IPS-20b (cell line): Measurements from ENCODE around the gene RBM33.
"Not testable (repeated sequence)": the region's sequence is repeated elsewhere in the genome, so short reads cannot be mapped to it uniquely, and the experiment has no call there.

ENCODE experiments used
- H3K27ac ChIP-seq: one replicate; pipeline ENCODE4 v1.5.1; 2013; ENCODE audit warnings: low read length
- H3K27me3 ChIP-seq: 2 replicates; pipeline ENCODE4 v1.6.1; 2013; ENCODE audit warnings: mild to moderate bottlenecking, low read length, inconsistent platforms; ENCODE audit not compliant: insufficient read depth
- H3K36me3 ChIP-seq: 2 replicates; pipeline ENCODE4 v1.6.1; 2013; ENCODE audit warnings: low read depth, mild to moderate bottlenecking, inconsistent platforms, low read length, moderate library complexity; ENCODE audit not compliant: insufficient read depth
- H3K4me1 ChIP-seq: 2 replicates; pipeline ENCODE4 v1.6.1; 2013; ENCODE audit warnings: mild to moderate bottlenecking, control low read depth, inconsistent platforms, low read length, moderate library complexity; ENCODE audit not compliant: insufficient read depth
- H3K4me3 ChIP-seq: 2 replicates; pipeline ENCODE4 v1.5.1; 2013; ENCODE audit warnings: mild to moderate bottlenecking, low read length, inconsistent platforms
- H3K9ac ChIP-seq: 2 replicates; pipeline ENCODE4 v1.6.1; 2013; ENCODE audit warnings: low read depth, mild to moderate bottlenecking, inconsistent platforms, low read length, moderate library complexity
- H3K9me3 ChIP-seq: 2 replicates; pipeline ENCODE4 v1.6.1; 2013; ENCODE audit warnings: mild to moderate bottlenecking, low read depth, low read length, inconsistent platforms; ENCODE audit not compliant: insufficient read depth

Gene RBM33

GRCh38 chr7:155610633-155611193, 33.7 kb upstream of the RBM33 start:
- Histone ChIP-seq H3K4me3 (no peak overlapping the region), H3K27me3 (no peaks in the 10 kb centered on the region), H3K27ac (no peak overlapping the region)

GRCh38 chr7:155611808-155612447, 32.5 kb upstream of the RBM33 start:
- Histone ChIP-seq H3K27ac (no peak overlapping the region), H3K27me3 (no peaks in the 10 kb centered on the region), H3K36me3 (no peaks in the 10 kb centered on the region), H3K9ac (no peak overlapping the region), H3K9me3 (peaks cover 3% of the 10 kb centered on the region), H3K4me3 (no peak overlapping the region), H3K4me1 (no peaks in the 10 kb centered on the region)

More at GRCh38 chr7:155610633-155611193, 33.7 kb upstream of the RBM33 start:
- Histone ChIP-seq H3K36me3 (no peaks in the 10 kb centered on the region), H3K9me3 (peaks cover 3% of the 10 kb centered on the region), H3K4me1 (no peaks in the 10 kb centered on the region), H3K9ac (no peak overlapping the region)

GRCh38 chr7:155612658-155613057, 31.8 kb upstream of the RBM33 start:
- Histone ChIP-seq H3K9ac (no peak overlapping the region), H3K36me3 (no peaks in the 10 kb centered on the region), H3K27ac (no peak overlapping the region), H3K4me1 (no peaks in the 10 kb centered on the region), H3K27me3 (no peaks in the 10 kb centered on the region), H3K9me3 (peaks cover 3% of the 10 kb centered on the region), H3K4me3 (no peak overlapping the region)

- H3K36me3 ChIP-seq, H3K27me3 ChIP-seq, H3K9me3 ChIP-seq, H3K4me1 ChIP-seq, H3K27ac ChIP-seq, H3K9ac ChIP-seq, H3K4me3 ChIP-seq: not testable (repeated sequence)
These were observed 29.4 kb upstream of the RBM33 start for GRCh38 chr7:155615085-155615484.

DNA sequence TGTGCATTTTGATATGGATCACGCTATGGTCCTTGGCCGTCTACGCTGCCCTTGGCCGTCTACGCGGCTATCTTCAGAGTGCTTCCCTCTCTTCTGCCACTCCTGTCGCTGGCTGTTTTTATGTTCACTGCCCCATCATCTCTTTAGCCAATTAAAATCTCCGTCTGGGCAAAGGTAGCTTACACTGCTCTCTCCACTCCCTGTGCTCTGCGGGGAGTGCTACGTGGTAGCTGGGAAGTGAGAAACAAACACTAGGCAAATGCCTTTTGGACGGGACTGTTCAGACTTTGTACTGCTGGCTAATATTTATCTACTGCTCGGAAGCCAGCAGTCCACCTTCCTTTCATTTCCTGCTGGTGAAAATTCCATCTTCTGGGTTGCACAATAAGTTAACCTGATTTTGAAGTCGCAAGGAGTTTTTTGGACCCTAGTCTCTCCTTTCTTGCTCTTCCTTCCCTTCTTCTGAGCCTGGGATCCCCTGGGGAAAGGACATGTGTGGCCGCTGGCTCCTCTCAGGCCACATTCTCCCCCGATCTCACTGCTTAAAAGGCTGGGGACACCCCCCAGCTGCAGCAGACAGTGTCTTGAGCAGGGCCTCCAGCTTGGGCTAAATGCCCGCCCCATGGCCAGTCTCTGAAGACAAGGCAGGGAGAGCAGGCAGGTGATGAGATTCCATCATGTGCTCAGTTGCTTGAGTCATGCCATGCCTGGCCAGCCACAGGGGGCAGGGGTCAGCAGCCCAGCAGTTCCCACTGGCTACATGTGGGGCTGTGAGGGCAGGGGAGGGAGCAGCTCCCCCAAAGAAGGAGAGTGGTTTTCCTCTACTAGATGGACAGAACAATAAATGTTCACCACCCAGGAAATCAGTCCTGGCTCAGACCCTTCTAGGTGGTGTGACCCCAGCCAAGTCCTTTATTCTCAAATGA, 25.5 kb upstream of the RBM33 start:
- Histone ChIP-seq H3K27ac (no peak overlapping the region), H3K4me3 (no peak overlapping the region), H3K9ac (no peak overlapping the region), H3K9me3 (peaks cover 3% of the 10 kb centered on the region), H3K4me1 (no peaks in the 10 kb centered on the region), H3K36me3 (no peaks in the 10 kb centered on the region), H3K27me3 (no peaks in the 10 kb centered on the region)

DNA sequence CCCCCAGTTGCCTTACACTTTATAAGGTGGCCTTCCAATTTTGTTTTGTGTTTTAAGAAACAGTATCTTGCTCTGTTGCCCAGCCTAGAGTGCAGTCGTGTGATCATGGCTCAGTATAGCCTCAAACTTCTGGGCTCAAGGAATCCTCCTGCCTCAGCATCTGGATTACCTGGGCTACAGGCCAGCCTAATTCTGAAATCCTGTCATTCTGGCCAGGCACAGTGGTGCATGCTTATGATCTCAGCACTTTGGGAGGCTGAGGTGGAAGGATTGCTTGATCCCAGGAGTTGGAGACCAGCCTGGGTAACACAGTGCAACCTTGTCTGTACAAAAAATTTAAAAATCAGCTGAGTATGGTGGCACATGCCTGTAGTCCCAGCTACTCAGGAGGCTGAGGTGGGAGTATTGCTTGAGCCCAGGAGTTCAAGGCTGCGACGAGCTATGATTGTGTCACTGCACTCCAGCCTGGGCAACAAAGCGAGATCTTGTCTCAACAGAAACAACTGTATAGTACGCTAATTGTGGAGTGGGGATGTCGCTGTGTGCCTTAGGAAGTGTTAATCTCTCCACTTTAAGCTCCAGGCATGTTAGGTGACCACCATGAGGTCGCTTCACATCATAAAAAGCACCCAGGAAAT, 24.7 kb upstream of the RBM33 start:
- H3K4me3 ChIP-seq = no peak overlapping the region
- H3K9me3 ChIP-seq = peaks cover 3% of the 10 kb centered on the region
- no peaks in the 10 kb centered on the region for H3K36me3 ChIP-seq
- no peak overlapping the region for H3K27ac ChIP-seq
- H3K9ac ChIP-seq = no peak overlapping the region
- H3K27me3 ChIP-seq = no peaks in the 10 kb centered on the region
- no peaks in the 10 kb centered on the region for H3K4me1 ChIP-seq

DNA sequence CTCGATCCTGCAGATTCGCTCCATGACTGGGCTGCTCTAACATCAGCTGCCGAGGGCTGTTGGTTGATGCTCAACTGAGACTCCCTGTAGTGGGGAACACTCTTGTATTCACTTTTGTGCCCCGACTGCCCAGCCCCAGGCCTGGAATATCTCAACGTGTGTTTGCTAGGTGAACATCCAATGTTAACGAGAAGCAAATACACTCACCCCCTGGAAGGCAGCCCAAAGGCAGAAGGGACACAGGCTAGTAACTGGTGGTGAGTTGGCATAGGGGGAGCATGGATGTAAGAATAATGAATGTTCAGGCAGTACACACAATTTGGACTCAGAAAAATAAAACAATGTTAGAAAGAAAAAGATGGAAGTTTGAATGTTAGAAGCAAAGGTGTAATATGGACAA, 24.0 kb upstream of the RBM33 start:
- H3K4me3 ChIP-seq = no peak overlapping the region
- H3K36me3 ChIP-seq = no peaks in the 10 kb centered on the region
- H3K9ac ChIP-seq = no peak overlapping the region
- no peaks in the 10 kb centered on the region for H3K9me3 ChIP-seq
- H3K27me3 ChIP-seq = no peaks in the 10 kb centered on the region
- H3K4me1 ChIP-seq = no peaks in the 10 kb centered on the region
- H3K27ac ChIP-seq = no peak overlapping the region

DNA sequence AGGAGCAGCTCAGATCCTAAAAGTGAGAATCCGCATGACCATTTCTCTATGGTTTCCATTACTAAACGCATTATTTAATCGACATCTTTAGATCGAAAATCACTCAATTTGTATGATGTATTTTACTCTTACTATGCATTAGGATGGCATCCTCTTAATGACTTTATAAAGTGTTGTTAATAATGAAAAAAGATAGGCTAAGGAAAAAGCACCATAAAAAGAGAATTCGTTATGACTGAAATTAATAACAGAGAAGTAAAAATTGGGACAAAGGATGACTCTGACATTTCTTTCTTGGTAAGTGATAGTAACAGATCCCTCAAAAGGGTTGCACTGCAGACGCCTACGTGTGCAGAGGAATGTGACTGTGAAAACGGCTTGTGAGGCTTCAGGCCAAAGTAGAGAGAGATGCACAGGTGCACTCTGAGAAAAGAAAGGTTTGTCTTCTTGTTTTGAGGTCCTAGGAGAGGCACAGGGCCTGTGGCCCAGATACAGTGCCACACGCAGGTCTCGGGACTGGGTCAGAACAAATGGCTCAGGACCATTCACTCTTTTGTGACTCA, 23.0 kb upstream of the RBM33 start:
- Histone ChIP-seq H3K9me3 (no peaks in the 10 kb centered on the region), H3K36me3 (no peaks in the 10 kb centered on the region), H3K27me3 (no peaks in the 10 kb centered on the region), H3K27ac (no peak overlapping the region), H3K4me3 (no peak overlapping the region), H3K4me1 (no peaks in the 10 kb centered on the region), H3K9ac (no peak overlapping the region)

DNA sequence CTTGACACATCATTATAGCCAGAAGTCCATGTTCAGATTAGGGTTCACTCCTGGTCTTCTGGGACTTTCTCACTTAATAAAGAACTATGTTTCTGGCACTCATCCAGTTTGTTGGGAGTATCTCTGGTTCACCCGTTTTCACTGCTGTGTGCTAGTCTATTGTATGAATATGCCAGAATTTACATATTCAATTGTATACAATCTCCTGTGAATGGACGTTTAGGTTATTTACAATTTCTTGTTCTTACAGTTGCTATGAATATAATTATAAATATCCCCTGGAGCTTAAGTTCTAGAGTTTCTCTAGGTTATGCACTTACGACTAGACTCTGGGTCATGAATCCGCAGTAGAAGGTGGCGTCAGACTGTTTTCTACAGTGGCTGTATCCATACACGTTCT, 20.0 kb upstream of the RBM33 start:
- H3K27me3 ChIP-seq = no peaks in the 10 kb centered on the region
- H3K4me1 ChIP-seq = no peaks in the 10 kb centered on the region
- H3K9ac ChIP-seq = no peak overlapping the region
- H3K4me3 ChIP-seq = no peak overlapping the region
- no peak overlapping the region for H3K27ac ChIP-seq
- H3K36me3 ChIP-seq = no peaks in the 10 kb centered on the region
- peaks cover 7% of the 10 kb centered on the region for H3K9me3 ChIP-seq

DNA sequence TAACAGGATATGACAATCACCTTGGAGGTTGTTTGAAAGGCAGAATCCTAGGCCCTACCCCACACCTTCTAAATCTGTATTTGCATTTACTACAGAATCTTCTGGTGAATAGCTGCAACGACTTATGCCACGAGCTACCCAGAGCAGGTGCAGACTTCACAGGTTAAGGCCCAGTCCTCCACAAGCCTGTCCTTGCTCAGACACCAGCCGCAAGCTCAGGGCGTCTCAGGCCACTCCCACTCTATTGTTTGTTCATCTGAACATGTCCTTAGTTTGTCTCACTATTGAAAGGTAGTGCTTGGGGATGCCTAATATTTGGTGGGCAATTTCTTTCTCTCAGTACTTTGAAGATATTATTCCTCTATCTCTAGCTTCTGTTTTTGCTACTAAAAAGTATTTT, 18.9 kb upstream of the RBM33 start:
- no peak overlapping the region for H3K27ac ChIP-seq
- H3K36me3 ChIP-seq = no peaks in the 10 kb centered on the region
- no peaks in the 10 kb centered on the region for H3K4me1 ChIP-seq
- no peaks in the 10 kb centered on the region for H3K27me3 ChIP-seq
- H3K9me3 ChIP-seq = peaks cover 17% of the 10 kb centered on the region
- no peak overlapping the region for H3K9ac ChIP-seq
- H3K4me3 ChIP-seq = no peak overlapping the region

- Histone ChIP-seq H3K9me3 (peaks cover 48% of the 10 kb centered on the region), H3K4me1 (no peaks in the 10 kb centered on the region), H3K27ac (no peak overlapping the region), H3K27me3 (no peaks in the 10 kb centered on the region), H3K9ac (no peak overlapping the region), H3K4me3 (no peak overlapping the region), H3K36me3 (no peaks in the 10 kb centered on the region)
These were observed 15.3 kb upstream of the RBM33 start for GRCh38 chr7:155629171-155629570.
